Heart right ventricle (tissue), 16 donors: ENCODE results near the gene TTC19. TPM values are rescaled to one million over a fixed set of nuclear protein-coding genes. Genes with fewer than 3 reads are reported as not detected.

ENCODE experiments used
- ATAC-seq, 8 donors: fragments of 200-7000 bp; cut with Tn5 transposase; one replicate each; pipeline ENCODE4 v1.9.1; 2020; ENCODE audit warnings: mild to moderate bottlenecking in 8 of 8, moderate library complexity in 8 of 8, moderate number of reproducible peaks in 1 of 8
- DNase-seq, 2 donors: peaks; one replicate each; pipeline ENCODE4 v3.0.0-alpha.2; 2020
- H3K27ac ChIP-seq, 10 donors: fragments of 200-600 bp; sonication (generic) in 2 of 10; one replicate each; pipeline versions ENCODE4 v1.5.0 to v1.8.0; 2020 to 2022; ENCODE audit warnings: mild to moderate bottlenecking in 3 of 10
- H3K27me3 ChIP-seq, 7 donors: fragments of 200-600 bp; one replicate each; pipeline ENCODE4 v1.8.0; 2021 to 2022; ENCODE audit warnings: mild to moderate bottlenecking in 2 of 7
- H3K36me3 ChIP-seq, 9 donors: fragments of 200-600 bp; sonication (generic) in 1 of 9; one replicate each; pipeline versions ENCODE4 v1.5.0 to v1.8.0; 2020 to 2022; ENCODE audit warnings: mild to moderate bottlenecking in 2 of 9
- H3K4me1 ChIP-seq, 9 donors: fragments of 200-600 bp; sonication (generic) in 1 of 9; one replicate each; pipeline versions ENCODE4 v1.5.0 to v1.8.0; 2020 to 2022; ENCODE audit warnings: mild to moderate bottlenecking in 4 of 9
- H3K4me3 ChIP-seq, 10 donors: fragments of 200-600 bp; sonication (generic) in 2 of 10; one replicate each; pipeline versions ENCODE4 v1.5.0 to v1.8.0; 2020 to 2022; ENCODE audit warnings: mild to moderate bottlenecking in 7 of 10, moderate library complexity in 2 of 10
- H3K9me3 ChIP-seq, 11 donors: fragments of 200-600 bp in 10 of 11; sonication (generic) in 2 of 11; one replicate each; pipeline versions ENCODE4 v1.5.0 to v1.8.0; 2013 to 2022; ENCODE audit warnings: mild to moderate bottlenecking in 2 of 11, control low read depth in 1 of 11, moderate library complexity in 1 of 11
- CTCF ChIP-seq, 9 donors: fragments of 200-600 bp; sonication (generic) in 2 of 9; IDR thresholded peaks; one replicate each; pipeline versions ENCODE4 v1.5.0 to v1.8.0; 2021 to 2022; ENCODE audit warnings: antibody characterized with exemption in 9 of 9, mild to moderate bottlenecking in 5 of 9, moderate library complexity in 1 of 9
- WGBS, 2 donors: extraction: QIAGEN DNeasy Blood & Tissue Kit; methylation state at CpG; one replicate each; pipeline ENCODE4 v1.1.7; 2013; ENCODE audit warnings: inconsistent platforms in 1 of 2; 5-methylcytosine and 5-hydroxymethylcytosine counted together
- intact Hi-C, 10 donors: fragments of 100-400 bp; cut with DNase I; formaldehyde crosslinking; loops; one replicate each; pipeline versions ENCODE4 v1.11.1 to v1.14.2; 2022
- polyA plus RNA-seq, 2 donors: library from polyadenylated mRNA; stranded (reverse); fragments of 200-250 nt; gene quantifications; one replicate each; pipeline ENCODE4 v1.2.3, GENCODE V29; 2013
- total RNA-seq, 10 donors: library from RNA; stranded (reverse); fragmentation: NEBNext Ultra II Directional in 3 of 10; extraction: Animal tissue kit (Norgen Biotek cat#: 25700) in 3 of 10; gene quantifications; one replicate each; pipeline versions ENCODE4 v1.2.1 to v1.2.4, GENCODE V29; 2021 to 2023
- donor health status: Arrhythmogenic right ventricular cardiomyopathy.
- donor health status: ischemic (EF 13 %, LVEDD 7.1; RV severe dilation, severe dysfunction).
- donor health status: healthy with polysubstance abuse.
- donor health status: DM: no; HTN: yes; CAD: no.
- donor health status: DM: no; HTN: no; CAD: no.
- donor health status: ischemic (EF 25% LVEDD 6.9; RV normal size, moderate dysfunction).
- donor health status: ischemic (EF 25% LVEDD 5.7; RV mildly dilated, moderate dysfunction).
- donor health status: healthy.
- donor health status: DM: yes; HTN: yes; CAD: no.
- donor health status: Ischemic cardiomyopathy.
- donor health status: ischemic (EF 35%, LVEDD 5.7; RV mildly dilated, moderate dysfunction).
- donor health status: nonischemic (EF 11% LVEDD 7.7; RV severe dilation, severe dysfunction).
- donor health status: DM: yes; HTN: yes; CAD: no.
- donor health status: PGD.
- donor health status: ischemic (EF 29% LVEDD 5.4; RV normal size, mild dysfunction).
- donor health status: nonischemic (EF 23%, LVEDD 6.1; RV moderate dilation, normal function).

TTC19 gene
- total and polyA plus RNA-seq, 12 donors: 10.8 to 41.1 (median 26.7) TPM

GRCh38 chr17:15970500-15970899 lies 29.1 kb upstream of the TTC19 start:
- DNase-seq (no peak), ATAC-seq (no peak)
- Histone ChIP-seq H3K9me3 (no peaks in the 10 kb centered on the region), H3K27me3 (no peaks in the 10 kb centered on the region), H3K4me3 (no peak overlapping the region), H3K4me1 (peaks cover 0 to 23% (median 12%) of the 10 kb centered on the region in 9 donors), H3K27ac (no peak overlapping the region), H3K36me3 (peaks cover 0 to 23% (median 0%) of the 10 kb centered on the region in 9 donors)
- intact Hi-C loops: no loop called here
- no peak for TF ChIP-seq CTCF (IDR thresholded peaks at IDR 0.05)
- 94 to 96% methylated on average over 2 of the region's 2 CpGs for WGBS, 2 donors

- intact Hi-C loops: no loop called here
- H3K27ac ChIP-seq: no peak overlapping the region
- DNase-seq (no peak), ATAC-seq (no peak)
- H3K4me3 ChIP-seq: no peak overlapping the region
- no peak for TF ChIP-seq CTCF (IDR thresholded peaks at IDR 0.05)
- peaks cover 0 to 16% (median 11%) of the 10 kb centered on the region in 9 donors for H3K4me1 ChIP-seq
- WGBS, 2 donors: 79 to 85% methylated on average over 5 of the region's 5 CpGs
- H3K36me3 ChIP-seq: peaks cover 0 to 30% (median 0%) of the 10 kb centered on the region in 9 donors
- no peaks in the 10 kb centered on the region for H3K9me3 ChIP-seq
- no peaks in the 10 kb centered on the region for H3K27me3 ChIP-seq
These were observed 28.4 kb upstream of the TTC19 start for GRCh38 chr17:15971098-15971678.

GRCh38 chr17:15971882-15972281 lies 27.7 kb upstream of the TTC19 start:
- no peaks in the 10 kb centered on the region for H3K9me3 ChIP-seq
- peaks cover 0 to 37% (median 6%) of the 10 kb centered on the region in 9 donors for H3K36me3 ChIP-seq
- no peak overlapping the region for H3K4me3 ChIP-seq
- 95 to 97% methylated on average over 5 of the region's 5 CpGs for WGBS, 2 donors
- DNase-seq: no peak
- TF ChIP-seq CTCF (IDR thresholded peaks at IDR 0.05): no peak
- H3K4me1 ChIP-seq: peaks cover 0 to 9% (median 4%) of the 10 kb centered on the region in 9 donors
- no peak overlapping the region for H3K27ac ChIP-seq
- H3K27me3 ChIP-seq: no peaks in the 10 kb centered on the region
- ATAC-seq: no peak
- intact Hi-C loops: no loop called here

- no peak overlapping the region for H3K4me3 ChIP-seq
- H3K27me3 ChIP-seq: no peaks in the 10 kb centered on the region
- H3K9me3 ChIP-seq: no peaks in the 10 kb centered on the region
- no peak overlapping the region for H3K27ac ChIP-seq
- H3K36me3 ChIP-seq: peaks cover 0 to 43% (median 10%) of the 10 kb centered on the region in 9 donors
- DNase-seq: no peak
- 92 to 93% methylated on average over 4 of the region's 4 CpGs for WGBS, 2 donors
- no peak for ATAC-seq
- TF ChIP-seq CTCF (IDR thresholded peaks at IDR 0.05): no peak
- intact Hi-C loops: no loop called here
- peaks cover 0 to 3% (median 0%) of the 10 kb centered on the region in 9 donors for H3K4me1 ChIP-seq
These were observed 27.1 kb upstream of the TTC19 start for GRCh38 chr17:15972497-15972951.
